Measurements from ENCODE around the gene PRKG1.
"Not testable (repeated sequence)": the region's sequence is repeated elsewhere in the genome, so short reads cannot be mapped to it uniquely, and the experiment has no call there.

Gene PRKG1

DNA sequence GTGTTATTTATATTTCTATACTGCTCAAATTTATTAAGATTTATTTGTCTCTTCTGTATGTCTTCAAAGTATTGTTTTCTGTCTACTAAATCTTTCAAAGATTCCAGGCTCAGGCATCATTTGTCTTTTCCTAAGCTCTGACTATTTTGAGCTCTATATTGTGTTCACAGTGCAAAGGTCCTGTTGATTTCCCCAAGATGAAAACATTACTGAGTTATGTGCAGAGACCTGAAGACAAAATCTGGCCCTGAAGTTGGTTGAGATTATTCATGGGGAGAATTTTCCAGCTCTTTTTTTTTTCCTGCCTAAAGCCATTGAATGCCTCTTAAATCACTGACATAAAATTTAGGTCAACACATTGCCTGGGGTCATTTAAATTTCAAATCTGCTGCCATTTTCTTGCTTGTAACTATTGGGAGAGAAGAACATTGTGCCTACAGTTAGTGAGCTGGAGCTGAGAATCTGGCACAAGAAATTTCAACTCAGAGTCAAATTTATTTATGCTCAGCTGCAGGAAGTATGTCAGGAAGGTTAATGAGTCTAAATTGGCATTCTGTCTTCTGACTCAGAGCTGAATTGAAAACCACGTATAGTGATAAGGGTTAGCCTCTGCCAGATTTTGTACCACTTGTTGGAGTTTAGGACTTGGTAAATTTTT is 593.5 kb downstream of the PRKG1 start:
- DNase-seq: no peak

DNA sequence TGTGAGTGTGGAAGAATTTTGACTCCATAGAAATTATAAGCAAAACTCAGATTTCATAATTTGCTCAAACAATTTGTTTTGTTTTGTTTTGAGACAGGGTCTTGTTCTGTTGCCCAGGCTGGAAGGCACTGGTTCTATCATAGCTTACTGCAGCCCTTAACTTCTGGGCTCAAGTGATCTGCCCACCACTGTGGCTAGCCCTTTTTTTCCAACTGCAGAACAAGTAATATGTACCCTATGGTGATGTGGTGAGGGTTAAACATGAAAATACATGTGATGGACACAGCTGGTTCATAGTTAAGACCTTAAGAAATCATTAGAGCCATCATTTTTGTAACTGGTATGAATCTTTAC is 594.0 kb downstream of the PRKG1 start:
- no peak for DNase-seq

DNA sequence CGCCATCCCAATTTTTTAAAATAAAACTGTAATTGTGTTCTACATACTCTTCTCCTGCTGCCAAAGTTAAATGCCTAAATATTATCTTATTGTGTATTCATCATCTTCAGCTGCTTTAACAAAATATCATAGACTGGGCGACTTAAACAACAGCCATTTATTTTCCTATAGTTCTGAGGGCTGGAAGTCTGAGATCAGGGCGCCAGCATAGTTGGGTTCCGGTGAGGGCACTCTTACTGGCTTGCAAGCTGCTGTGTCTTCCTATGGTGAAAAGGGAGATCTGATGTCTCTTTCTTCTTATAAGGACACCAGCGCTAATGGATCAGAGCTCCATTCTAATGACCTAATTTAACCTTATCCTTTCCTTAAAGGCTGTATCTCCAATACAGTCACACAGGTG is 594.8 kb downstream of the PRKG1 start:
- no peak for DNase-seq

DNA sequence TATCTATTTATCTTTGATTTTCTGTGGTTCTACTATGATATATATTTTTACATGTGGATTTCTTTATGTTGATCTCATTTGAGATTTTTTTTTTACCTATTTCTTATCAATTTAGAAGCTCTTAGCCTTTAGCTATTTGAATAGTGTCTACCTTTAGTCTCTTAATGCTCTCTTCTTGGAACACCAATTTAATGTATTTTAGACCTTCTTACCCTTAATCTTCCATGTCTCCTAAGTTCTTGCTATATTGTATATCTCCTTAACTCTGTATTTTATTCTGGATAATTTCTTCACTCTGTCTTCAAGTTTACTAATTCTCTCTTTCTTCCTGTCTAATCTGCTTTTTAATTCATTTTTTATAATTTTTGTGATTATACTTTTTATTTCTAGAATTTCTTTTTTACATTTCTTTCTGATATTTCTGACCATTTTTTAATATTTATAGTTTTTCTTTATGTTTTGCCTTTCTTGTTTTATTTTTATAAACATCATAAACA is 597.8 kb downstream of the PRKG1 start:
- no peak for DNase-seq

DNA sequence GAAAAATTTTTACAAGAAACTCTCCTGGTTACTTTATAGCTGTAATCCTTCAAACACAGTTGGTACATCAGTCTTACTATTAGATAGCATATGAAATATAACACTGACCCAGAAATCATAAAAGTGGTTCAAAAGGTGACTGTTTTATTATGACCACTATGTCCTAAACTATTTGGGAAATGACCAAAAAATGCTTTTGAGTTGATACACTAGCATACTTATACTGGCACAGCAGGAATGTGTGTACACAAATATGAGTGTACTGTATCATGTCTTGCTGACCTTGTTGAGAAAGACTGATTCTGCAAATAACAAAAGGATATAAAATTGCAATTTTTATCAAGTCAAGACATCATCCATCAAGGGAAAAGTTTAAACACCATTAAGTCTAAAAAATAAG is 600.8 kb downstream of the PRKG1 start:
- no peak for DNase-seq

DNA sequence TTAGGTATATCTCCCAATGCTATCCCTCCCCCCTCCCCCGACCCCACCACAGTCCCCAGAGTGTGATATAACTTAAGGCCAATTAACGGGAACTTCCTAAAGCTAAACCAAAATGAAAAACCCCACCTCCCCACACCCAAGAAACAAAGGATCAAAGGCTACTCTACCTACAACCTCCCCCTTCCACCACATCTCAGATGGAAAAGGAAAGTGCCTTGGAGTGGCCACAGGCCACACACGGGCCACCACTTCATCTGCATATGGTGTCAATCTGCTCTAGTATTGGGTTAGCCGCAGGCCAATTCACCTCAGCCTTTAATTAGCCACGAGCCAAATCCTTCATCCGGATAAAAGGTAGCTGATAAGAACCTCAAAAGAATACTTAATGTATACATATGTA is 605.6 kb downstream of the PRKG1 start:
- DNase-seq: no peak

DNA sequence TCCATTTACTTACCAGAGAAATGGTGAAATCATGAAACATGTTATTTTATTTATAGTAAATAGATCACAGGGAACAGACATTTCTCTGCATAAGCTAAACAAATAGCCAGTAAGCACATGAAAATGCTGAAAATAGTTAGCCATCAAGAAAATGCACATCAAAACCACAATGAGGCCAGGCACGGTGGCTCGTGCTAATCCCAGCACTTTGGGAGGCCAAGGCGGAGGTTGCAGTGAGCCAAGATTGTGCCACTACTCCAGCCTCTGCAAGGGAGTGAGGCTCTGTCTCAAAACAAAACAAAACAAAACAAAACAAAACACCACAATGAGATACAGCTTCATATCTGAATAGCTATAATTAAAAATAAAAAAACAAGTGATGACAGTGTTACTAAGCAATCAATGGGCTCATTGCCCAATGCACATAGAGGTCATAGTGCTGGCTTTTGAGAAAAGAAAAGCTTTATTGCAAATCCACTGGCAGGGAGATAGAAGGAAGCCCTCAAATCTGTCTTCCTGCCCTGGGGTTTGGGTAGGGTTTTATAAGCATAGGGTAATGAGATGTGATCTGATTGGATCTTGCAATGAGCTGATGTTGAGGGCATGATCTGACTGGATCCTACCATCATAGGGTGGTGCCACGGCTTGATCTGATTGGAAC is 608.9 kb downstream of the PRKG1 start:
- DNase-seq: no peak

DNA sequence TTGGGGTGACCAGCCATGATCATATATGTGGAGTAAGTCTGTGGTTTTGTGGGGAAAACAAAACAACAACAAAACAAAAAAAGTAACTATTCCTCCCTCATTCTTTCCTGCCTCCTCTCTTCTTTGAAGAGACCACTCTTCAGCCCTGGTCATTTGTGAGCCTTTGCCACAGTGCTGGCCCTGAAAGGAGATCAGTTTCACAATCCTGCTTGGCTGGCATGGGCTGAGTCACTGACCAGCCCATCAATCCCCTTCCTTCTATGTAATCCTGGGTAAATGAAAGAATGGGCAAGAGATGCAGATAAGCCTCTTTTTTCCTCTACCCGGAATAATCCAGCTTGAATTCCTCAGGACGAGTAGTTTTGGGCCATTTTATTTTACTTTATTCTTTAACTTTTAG is 611.5 kb downstream of the PRKG1 start:
- DNase-seq: no peak

DNA sequence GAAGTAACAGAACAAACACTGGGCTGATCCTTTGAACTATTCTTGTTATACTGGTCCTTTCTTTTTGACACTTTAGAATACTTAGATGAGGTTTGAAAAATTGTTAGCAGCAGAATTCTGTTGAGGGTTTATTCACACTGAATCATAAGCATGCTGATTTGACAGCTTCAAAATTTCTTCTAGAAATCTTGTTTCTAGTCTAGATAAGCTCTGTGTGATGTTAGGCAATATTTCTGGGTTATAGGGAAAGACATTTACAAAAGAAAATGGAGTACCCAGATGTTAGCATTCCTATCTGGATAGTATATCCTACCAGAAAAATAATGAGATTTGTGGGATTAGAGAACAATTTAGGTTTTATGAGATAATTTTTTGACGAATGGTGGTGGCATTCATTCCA is 613.0 kb downstream of the PRKG1 start:
- no peak for DNase-seq

DNA sequence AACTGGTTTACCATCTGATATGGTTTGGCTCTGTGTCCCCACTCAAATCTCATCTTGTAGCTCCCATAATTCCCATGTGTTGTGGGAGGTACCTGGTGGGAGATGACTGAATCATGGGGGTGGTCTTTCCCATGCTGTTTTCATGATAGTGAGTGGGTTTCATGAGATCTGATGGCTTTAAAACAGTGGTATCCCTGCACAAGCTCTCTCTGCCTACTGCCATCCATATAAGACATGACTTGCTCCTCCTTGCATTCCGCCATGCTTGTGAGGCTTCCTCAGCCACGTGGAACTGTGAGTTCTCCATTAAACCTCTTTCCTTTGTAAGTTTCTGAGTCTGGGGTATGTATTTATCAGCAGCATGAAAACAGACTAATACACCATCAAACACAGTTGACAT is 614.5 kb downstream of the PRKG1 start:
- DNase-seq: not testable (repeated sequence)

DNA sequence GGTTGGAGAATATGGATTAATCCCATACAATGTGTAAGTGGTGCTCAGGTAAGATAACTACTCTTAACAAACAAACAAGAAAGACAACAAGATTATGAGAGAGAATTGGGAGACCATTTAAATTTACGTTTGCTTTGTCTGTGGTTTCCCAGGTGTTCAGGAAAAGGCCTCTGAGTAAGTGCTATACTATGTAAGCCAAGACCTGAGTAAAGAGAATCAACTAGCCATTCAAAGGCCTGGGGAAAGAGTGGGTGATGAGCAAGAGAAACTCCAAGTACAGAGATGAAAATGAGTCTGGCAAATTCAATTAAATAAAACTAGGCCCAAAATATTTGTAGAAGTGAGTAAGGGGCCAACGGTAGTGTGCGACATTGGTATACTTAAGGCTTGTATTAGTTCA is 615.2 kb downstream of the PRKG1 start:
- no peak for DNase-seq

DNA sequence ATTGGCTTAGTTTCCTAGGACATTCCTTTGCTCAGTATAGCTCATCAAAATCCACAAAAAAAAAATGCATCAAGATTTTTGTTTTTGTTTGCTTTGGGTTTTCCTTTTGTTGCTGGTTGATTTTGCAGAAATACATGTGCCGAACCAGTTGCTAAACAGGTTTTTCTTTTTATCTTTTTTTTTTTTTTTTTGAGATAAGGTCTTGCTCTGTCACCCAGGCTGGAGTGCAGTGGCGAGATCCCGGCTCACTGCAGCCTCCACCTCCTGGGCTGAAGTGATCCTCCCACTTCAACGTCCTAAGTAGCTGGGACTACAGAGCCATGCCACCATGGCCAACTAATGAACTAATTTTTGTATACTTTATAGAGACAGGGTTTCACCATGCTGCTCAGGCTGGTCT is 616.8 kb downstream of the PRKG1 start:
- DNase-seq: no peak

DNA sequence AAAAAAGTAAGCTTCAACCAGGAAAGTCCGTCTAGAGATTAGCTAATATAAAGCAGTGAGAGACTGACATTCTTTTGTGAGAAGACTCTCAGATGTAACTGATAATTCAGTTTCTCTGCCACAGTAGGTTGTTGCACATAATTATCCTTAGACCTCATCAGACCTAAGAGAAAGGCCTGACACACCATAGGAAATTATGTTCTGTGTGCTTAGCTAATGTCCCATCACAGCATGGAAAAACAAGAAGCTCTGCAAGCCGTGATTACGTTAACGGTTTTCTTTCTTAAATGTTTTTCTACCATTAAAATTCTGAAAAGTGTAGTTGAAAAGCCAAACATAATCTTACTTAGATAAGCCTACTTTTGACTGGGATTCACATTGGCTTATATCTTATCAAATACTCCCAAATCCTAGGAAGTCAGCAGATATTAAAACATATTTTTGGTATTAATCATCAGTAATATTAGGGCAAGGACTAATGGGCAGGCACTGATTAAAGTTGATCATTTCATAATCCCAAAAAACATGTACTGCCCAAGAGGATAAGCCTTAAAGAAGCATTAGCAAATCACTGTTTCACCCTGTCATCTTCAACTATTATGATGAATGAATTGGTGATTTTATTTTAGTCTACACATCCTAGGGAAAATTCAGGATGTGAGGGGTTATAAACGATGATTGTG is 619.9 kb downstream of the PRKG1 start:
- no peak for DNase-seq

DNA sequence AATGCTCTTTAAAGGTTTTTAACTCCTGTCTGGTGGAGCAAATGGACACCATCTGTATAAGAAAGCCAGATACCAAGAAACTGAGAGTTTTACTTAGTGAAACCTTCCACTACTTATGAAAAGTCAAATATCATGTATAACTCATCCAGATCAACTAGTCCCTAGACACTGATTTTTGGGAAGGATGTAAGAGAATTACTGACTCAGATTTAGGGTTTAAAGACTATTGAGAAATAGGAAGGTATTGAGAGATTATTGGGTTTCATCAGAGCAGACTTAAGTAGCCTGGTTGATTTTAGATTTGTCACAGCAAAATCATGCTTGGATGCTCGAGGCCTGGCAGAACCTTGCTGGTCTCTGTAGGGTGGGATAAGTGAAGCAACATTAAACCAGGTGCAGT is 622.0 kb downstream of the PRKG1 start:
- no peak for DNase-seq

DNA sequence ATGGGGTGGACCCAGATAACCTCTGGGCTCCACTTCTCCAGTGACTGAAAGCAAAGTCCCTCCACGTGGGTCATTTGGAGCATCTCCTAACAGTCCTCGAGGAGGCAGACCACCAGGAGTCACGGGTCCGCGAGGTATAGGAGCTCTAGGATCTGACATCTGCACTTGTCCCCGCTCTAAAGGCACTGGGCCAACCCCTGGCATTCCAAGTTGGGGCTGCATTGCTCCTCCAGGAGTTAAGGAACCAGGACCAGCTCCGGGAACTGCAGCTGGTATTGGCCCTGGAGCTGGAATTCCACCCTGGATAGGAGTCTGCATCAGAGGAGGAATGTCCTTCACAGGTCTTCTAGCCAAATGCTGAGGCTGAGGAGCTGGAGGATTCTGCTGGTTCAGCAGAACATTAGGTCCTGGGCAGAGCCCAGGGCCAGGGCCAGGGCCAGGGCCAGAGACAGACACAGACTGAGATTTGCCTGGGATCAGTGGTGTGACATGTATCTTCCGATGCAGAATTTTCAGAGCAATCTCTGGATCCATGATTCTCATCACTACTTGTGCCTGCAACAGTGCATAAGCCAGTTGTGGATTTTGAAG is 624.3 kb downstream of the PRKG1 start:
- no peak for DNase-seq

DNA sequence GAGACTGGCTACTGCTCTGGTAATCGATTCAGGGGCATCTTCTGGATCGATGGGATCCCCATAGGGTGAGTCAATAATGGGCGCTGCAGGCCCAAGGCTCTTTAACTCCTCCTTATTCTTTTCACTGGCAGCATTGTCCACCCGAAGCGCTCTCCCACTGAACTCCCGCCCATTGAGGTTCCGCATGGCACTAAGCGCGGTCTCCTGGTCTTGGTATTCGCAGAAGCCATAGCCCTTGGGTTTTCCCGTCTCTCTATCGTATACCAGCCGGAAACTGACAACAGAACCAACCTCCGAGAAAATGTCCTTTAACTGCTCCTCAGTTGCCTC is 624.8 kb downstream of the PRKG1 start:
- no peak for DNase-seq

DNA sequence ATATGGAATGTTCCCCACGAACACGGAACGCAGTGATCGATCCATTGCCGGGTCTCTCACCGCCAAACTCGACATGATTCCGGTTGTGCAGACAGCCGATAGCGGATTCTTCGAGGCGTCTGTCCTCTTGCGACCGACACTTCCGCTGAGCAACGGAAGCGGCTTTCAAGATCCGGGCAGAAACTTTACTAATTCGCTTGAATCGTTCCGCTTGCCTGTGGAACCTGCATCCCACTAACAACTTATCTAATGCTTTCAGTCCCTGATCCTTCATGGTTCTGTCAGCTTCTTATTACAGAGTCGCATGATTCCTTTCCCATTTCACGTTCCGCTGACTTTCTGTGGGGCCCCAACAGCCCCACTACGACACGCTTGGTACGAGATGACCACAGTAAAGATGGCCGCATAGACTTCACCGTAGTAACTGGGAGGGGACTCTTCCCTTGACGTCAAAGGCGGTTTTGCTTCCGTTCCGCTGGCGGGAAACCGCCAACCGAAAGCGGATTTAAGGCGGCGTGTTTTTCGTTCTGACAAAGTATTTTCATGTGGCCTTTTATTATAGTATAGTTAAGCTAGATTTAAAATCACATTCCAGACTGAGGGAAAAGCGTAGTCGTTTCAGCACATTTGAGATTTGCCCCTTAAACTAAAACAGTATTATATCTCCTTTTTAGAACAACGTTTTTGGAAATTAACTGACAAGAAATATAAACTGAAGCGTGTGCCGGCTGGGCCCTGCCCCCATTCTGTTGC is 625.4 kb downstream of the PRKG1 start, which contains the start of gene CSTF2T:
Gene CSTF2T, minus strand, starts transcription at position 121 of the 753 bp plus-strand sequence. Its CDS starts 46 bp downstream, at position 75.
- peak; percentile 88 for DNase-seq

DNA sequence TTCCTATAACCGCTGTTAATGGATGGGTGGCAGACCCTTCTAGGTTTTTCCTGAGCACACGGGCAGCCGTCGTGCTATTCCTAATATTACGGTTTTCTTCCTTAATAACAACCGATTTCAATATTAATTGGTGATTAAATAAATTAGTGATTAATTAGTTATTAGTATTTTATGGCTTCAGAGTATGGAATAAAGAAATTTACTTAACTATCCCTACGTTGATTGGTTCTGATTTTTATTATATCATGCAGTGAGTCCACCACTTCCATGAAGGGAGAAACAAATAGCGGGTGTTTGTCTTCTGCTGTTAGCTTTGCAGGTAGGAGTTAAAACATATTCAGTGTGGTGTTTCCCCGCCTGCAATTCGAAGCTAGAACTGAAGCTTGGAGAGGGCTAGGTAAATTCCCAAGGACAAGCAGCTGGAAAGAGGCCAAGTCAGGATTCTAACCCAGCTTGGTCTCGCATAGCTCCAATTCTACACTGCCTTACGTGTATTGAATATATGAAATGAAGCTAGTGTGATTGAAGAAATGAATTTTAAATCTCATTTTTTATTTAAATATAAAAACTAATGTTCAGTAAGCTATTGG is 626.0 kb downstream of the PRKG1 start:
- no peak for DNase-seq

DNA sequence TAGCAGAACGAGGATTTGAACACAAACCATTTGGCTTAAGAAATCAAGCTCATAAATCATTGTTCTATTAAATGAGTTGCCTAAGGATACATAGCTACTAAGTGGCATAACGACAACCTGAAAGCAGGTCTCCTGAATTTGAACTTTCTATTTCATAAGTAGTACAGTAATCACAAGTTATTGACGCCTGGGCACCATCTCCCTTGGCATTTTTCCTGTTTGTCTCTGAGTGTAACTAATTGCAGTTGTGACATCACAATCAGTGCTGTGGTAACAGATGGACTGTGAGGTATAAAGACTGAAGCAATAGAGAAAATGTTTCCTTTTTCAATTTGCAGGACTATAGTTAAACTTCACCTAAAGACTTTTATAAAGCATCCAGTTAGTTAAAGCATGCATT is 631.5 kb downstream of the PRKG1 start:
- no peak for DNase-seq

DNA sequence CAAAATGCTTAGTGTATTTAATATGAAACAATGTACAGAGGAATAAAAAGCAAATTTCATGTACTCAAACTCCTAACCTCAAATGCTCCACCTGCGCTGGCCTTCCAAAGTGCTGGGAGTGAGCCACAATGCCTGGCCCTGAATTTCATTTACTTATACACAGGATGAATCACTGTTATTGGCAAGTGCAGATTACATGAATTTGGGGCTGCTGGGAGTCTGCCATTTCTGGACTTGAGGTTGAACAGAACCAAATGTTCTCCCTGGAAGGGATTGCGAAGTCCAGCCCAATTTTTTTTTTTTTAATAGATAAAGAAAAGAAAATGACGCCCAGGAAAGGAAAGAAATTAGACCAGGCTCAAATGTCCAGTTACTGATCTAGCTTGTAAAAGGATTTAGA is 631.9 kb downstream of the PRKG1 start:
- DNase-seq: no peak

DNA sequence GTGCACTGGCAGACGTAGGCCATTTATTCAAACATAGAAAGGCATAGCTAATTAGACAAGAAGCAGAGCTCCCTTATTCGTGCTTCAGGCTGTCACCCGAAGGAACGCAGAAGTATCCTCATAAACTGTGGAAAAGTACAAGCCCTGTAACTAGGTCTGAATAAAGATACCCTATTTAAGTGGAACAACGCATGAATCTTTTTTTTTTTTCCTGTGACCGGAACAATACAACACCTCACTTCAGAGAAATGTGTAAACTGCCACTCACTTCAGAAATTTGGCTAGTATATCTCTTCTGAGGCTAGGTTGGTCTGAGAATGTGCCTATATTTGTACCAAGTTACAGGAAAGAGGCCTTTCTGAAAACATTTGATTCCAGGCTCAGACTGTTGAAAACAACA is 633.1 kb downstream of the PRKG1 start:
- DNase-seq: no peak

DNA sequence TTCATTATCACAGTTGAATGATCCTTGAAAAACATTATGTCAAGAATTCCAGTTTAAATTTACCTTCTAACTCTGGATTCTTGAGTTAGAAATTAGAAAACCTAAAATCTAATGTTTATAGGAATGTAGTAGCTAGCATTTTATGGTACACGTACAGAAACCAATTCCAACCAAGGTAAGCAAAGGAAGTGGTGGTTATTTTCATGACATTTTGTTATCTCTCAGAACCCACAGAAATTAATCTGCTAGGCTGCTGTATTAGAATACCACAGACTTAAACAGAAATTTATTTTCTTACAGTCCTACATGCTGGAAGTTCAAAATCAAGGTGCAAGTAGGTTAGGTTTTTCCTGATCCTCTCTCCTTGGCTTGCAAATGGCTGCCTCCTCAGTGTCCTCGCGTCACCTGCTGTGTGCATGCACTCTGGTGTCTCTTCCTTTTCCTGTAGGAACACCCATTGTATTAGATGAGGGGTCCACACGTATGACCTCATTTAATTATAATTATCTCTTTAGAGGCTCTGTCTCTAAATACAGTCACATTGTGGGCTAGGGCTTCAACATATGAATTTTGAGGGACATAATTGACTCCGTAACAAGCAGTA is 633.6 kb downstream of the PRKG1 start:
- no peak for DNase-seq

All from effector CD4-positive, alpha-beta T cell (primary cell).